Brain microvascular endothelial cell (primary cell): ENCODE data around the gene DENND1A.

Experiments
- DNase-seq: peaks from one replicate; pipeline ENCODE4 v3.0.0-alpha.2; 2020
- H3K27ac ChIP-seq: fragments of 250-450 bp; sonication (Bioruptor Pico); 2 replicates; pipeline ENCODE4 v1.5.1; 2020; ENCODE audit warnings: mild to moderate bottlenecking, moderate library complexity
- H3K27me3 ChIP-seq: fragments of 250-450 bp; sonication (Bioruptor Pico); replicated peaks from 2 replicates; pipeline ENCODE4 v1.5.1; 2020; ENCODE audit warnings: mild to moderate bottlenecking
- H3K36me3 ChIP-seq: fragments of 250-450 bp; sonication (Bioruptor Pico); replicated peaks from 2 replicates; pipeline ENCODE4 v1.5.1; 2020; ENCODE audit warnings: mild to moderate bottlenecking
- H3K4me3 ChIP-seq: 2 replicates; pipeline ENCODE4 v1.5.1; 2011; ENCODE audit warnings: low read depth, mild to moderate bottlenecking, control low read depth, low read length, moderate library complexity
- in situ Hi-C: cut with HindIII; loops from 2 replicates; pipeline ENCODE4 v1.10.0; 2017; ENCODE audit warnings: low sequenced_read_pairs, low pct_ligation_motif_present
- TF ChIP-seq, protein P1 (sequence below): IDR thresholded peaks from 2 replicates; pipeline ENCODE4 v1.5.1; 2011; ENCODE audit warnings: low read depth, mild to moderate bottlenecking, moderate library complexity, low read length, control low read depth, inconsistent platforms; ENCODE audit errors: missing control alignments

The DENND1A gene

DNA sequence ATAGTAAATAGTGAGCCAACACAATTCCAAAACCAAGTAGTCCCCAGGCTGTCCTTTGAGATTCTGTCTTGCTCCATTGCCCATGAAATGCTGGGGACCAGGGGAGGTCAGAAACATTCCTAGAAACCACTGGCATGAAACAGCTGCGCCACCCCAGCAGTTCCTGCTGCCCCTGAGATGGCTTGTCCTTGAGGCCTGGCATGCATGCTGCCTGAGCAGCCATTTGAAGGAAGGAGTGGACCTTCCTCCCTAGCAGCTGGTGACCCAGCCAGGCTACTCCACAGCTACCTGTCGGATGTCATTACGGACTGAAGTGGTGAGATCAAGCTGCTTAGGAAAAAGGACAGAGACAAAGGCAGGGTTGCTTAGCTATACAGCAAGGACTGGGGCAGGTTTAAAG is 260.6 kb downstream of the DENND1A start:
- in situ Hi-C loops: no loop called here
- H3K4me3 ChIP-seq: no peak overlapping the region
- no peak for DNase-seq
- no peaks in the 10 kb centered on the region for H3K27me3 ChIP-seq
- TF ChIP-seq, protein P1, sequence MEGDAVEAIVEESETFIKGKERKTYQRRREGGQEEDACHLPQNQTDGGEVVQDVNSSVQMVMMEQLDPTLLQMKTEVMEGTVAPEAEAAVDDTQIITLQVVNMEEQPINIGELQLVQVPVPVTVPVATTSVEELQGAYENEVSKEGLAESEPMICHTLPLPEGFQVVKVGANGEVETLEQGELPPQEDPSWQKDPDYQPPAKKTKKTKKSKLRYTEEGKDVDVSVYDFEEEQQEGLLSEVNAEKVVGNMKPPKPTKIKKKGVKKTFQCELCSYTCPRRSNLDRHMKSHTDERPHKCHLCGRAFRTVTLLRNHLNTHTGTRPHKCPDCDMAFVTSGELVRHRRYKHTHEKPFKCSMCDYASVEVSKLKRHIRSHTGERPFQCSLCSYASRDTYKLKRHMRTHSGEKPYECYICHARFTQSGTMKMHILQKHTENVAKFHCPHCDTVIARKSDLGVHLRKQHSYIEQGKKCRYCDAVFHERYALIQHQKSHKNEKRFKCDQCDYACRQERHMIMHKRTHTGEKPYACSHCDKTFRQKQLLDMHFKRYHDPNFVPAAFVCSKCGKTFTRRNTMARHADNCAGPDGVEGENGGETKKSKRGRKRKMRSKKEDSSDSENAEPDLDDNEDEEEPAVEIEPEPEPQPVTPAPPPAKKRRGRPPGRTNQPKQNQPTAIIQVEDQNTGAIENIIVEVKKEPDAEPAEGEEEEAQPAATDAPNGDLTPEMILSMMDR: no peak
- H3K36me3 ChIP-seq: no peaks in the 10 kb centered on the region
- no peak overlapping the region for H3K27ac ChIP-seq

GRCh38 chr9:123663529-123663928 is 266.4 kb downstream of the DENND1A start:
- no peak for DNase-seq
- Histone ChIP-seq H3K36me3 (no peaks in the 10 kb centered on the region), H3K27me3 (no peaks in the 10 kb centered on the region), H3K27ac (no peak overlapping the region), H3K4me3 (no peak overlapping the region)
- TF ChIP-seq, protein P1: no peak
- in situ Hi-C loops: no loop called here

DNA sequence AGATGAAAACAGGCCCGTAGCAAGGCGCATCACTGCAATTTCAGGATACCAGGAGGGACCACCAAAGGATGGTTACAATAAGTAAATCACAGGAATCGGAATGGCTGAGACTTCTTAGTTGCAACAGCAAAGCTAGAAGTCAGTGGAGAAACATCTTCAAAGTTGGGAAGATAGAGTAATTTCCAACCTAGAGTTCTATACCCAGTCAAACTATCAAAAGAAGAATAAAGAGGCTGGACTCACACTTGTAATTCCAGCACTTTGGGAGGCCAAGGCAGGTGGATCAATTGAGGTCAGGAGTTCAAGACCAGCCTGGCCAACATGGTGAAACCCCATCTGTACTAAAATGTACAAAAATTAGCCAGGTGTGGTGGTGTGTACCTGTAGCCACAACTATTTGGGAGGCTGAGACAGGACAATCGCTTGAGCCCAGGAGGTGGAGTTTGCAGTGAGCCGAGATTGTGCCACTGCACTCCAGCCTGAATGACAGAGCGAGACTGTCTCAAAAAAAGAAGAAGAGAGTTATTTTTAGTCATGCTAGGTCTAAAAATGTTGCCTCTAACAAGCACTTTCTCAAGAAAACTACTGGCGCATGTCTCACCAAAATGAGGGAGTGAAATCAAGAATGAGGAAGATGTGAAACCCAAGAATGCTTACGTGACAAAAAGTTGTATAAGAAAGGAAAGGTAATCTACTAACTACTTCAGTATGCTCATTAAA is 267.7 kb downstream of the DENND1A start:
- H3K27me3 ChIP-seq: no peaks in the 10 kb centered on the region
- no peak overlapping the region for H3K4me3 ChIP-seq
- TF ChIP-seq, protein P1: no peak
- no peak for DNase-seq
- no peaks in the 10 kb centered on the region for H3K36me3 ChIP-seq
- H3K27ac ChIP-seq: no peak overlapping the region
- in situ Hi-C loops: no loop called here

- DNase-seq: no peak
- H3K27ac ChIP-seq: no peak overlapping the region
- no peaks in the 10 kb centered on the region for H3K27me3 ChIP-seq
- TF ChIP-seq, protein P1: no peak
- no peak overlapping the region for H3K4me3 ChIP-seq
- no peaks in the 10 kb centered on the region for H3K36me3 ChIP-seq
- in situ Hi-C loops: no loop called here
These were observed 269.0 kb downstream of the DENND1A start for GRCh38 chr9:123660691-123661466.

- Histone ChIP-seq H3K4me3 (no peak overlapping the region), H3K27me3 (no peaks in the 10 kb centered on the region), H3K27ac (no peak overlapping the region), H3K36me3 (no peaks in the 10 kb centered on the region)
- in situ Hi-C loops: no loop called here
- TF ChIP-seq, protein P1: no peak
- no peak for DNase-seq
These were observed 270.6 kb downstream of the DENND1A start for GRCh38 chr9:123659358-123659757.
